WTC11 (cell line): Measurements from ENCODE around the gene ADIPOR2. TPM values are rescaled to one million over a fixed set of nuclear protein-coding genes. Genes with fewer than 3 reads are reported as not detected.

Source experiments
- ATAC-seq: fragments of 200-7000 bp; cut with Tn5 transposase; 2 replicates; pipeline ENCODE4 v1.10.0; 2021; ENCODE audit warnings: mild to moderate bottlenecking, moderate library complexity
- CTCF ChIA-PET: fragments of 300-600 bp; sonication (Branson Sonifier 250); formaldehyde crosslinking; loops from one replicate; lab custom pipeline; 2021; ENCODE audit warnings: antibody characterized with exemption; lab: Charles Lee
- POLR2A ChIA-PET: fragments of 350-600 bp; sonication (Branson Sonifier 250); formaldehyde crosslinking; loops from one replicate; lab custom pipeline; 2021; ENCODE audit warnings: antibody characterized with exemption; lab: Charles Lee
- DNase-seq: peaks from one replicate; pipeline ENCODE4 v3.0.0; 2021; ENCODE audit warnings: low spot score
- H3K27ac Mint-ChIP-seq: 2 replicates; pipeline ENCODE4 v1.8.0; 2021; ENCODE audit warnings: mixed read lengths
- H3K27me3 Mint-ChIP-seq: 2 replicates; pipeline ENCODE4 v1.8.0; 2021; ENCODE audit warnings: low read depth, mild to moderate bottlenecking, moderate library complexity, mixed read lengths
- H3K36me3 Mint-ChIP-seq: 2 replicates; pipeline ENCODE4 v1.8.0; 2021; ENCODE audit warnings: mixed read lengths
- H3K4me1 Mint-ChIP-seq: 2 replicates; pipeline ENCODE4 v1.8.0; 2022; ENCODE audit warnings: mixed read lengths
- H3K4me3 Mint-ChIP-seq: 2 replicates; pipeline ENCODE4 v1.8.0; 2021; ENCODE audit warnings: mild to moderate bottlenecking, moderate library complexity, mixed read lengths
- H3K9me3 Mint-ChIP-seq: 2 replicates; pipeline ENCODE4 v1.8.0; 2021; ENCODE audit warnings: mixed read lengths
- ATF1 ChIP-seq: sonication (generic); formaldehyde crosslinking; IDR thresholded peaks from 2 replicates; pipeline ENCODE4 v1.8.1; 2023; ENCODE audit warnings: mild to moderate bottlenecking, moderate library complexity, missing genetic modification reagents
- CBFB ChIP-seq: sonication (generic); formaldehyde crosslinking; IDR thresholded peaks from 2 replicates; pipeline ENCODE4 v1.8.1; 2022; ENCODE audit warnings: mild to moderate bottlenecking, low read depth, missing genetic modification reagents
- CREB1 ChIP-seq: sonication (generic); formaldehyde crosslinking; IDR thresholded peaks from 2 replicates; pipeline ENCODE4 v1.8.0; 2023; ENCODE audit warnings: mild to moderate bottlenecking, missing genetic modification reagents
- ELF4 ChIP-seq: sonication (generic); formaldehyde crosslinking; IDR thresholded peaks from 2 replicates; pipeline ENCODE4 v1.8.1; 2022; ENCODE audit warnings: low read depth, mild to moderate bottlenecking, moderate library complexity, missing genetic modification reagents
- ESRRA ChIP-seq: sonication (generic); formaldehyde crosslinking; IDR thresholded peaks from 2 replicates; pipeline ENCODE4 v1.8.1; 2022; ENCODE audit warnings: mild to moderate bottlenecking, missing genetic modification reagents, borderline replicate concordance
- FOXK1 ChIP-seq: sonication (generic); formaldehyde crosslinking; IDR thresholded peaks from 2 replicates; pipeline ENCODE4 v1.8.0; 2022; ENCODE audit warnings: mild to moderate bottlenecking, moderate library complexity, missing genetic modification reagents
- JAZF1 ChIP-seq: fragments of 250-450 bp; sonication (Bioruptor Pico); IDR thresholded peaks from 2 replicates; pipeline ENCODE4 v1.9.0; 2021; ENCODE audit warnings: moderate library complexity, mild to moderate bottlenecking, inconsistent platforms
- JUN ChIP-seq: sonication (generic); formaldehyde crosslinking; IDR thresholded peaks from 2 replicates; pipeline ENCODE4 v1.8.0; 2023; ENCODE audit warnings: mild to moderate bottlenecking, missing genetic modification reagents
- NFYB ChIP-seq: sonication (generic); formaldehyde crosslinking; conservative IDR thresholded peaks from 2 replicates; pipeline ENCODE4 v1.8.0; 2022; ENCODE audit warnings: low read depth, missing genetic modification reagents
- SOX15 ChIP-seq: fragments of 250-450 bp; sonication (Bioruptor Pico); IDR thresholded peaks from 2 replicates; pipeline ENCODE4 v1.9.0; 2021; ENCODE audit warnings: mild to moderate bottlenecking
- ZNF121 ChIP-seq: sonication (generic); formaldehyde crosslinking; IDR thresholded peaks from 2 replicates; pipeline ENCODE4 v1.8.0; 2023; ENCODE audit warnings: missing genetic modification reagents
- ZNF396 ChIP-seq: fragments of 250-450 bp; sonication (Bioruptor Pico); IDR thresholded peaks from 2 replicates; pipeline ENCODE4 v1.8.0; 2021; ENCODE audit warnings: mild to moderate bottlenecking, moderate library complexity, borderline replicate concordance
- ZNF416 ChIP-seq: fragments of 250-450 bp; sonication (Bioruptor Pico); IDR thresholded peaks from 2 replicates; pipeline ENCODE4 v1.9.0; 2021; ENCODE audit warnings: mild to moderate bottlenecking, inconsistent platforms
- ZNF423 ChIP-seq: fragments of 250-450 bp; sonication (Bioruptor Pico); IDR thresholded peaks from 2 replicates; pipeline ENCODE4 v2.1.2; 2022; ENCODE audit warnings: mild to moderate bottlenecking, moderate library complexity
- ZNF671 ChIP-seq: fragments of 250-450 bp; sonication (Bioruptor Pico); IDR thresholded peaks from 2 replicates; pipeline ENCODE4 v1.8.0; 2021; ENCODE audit warnings: mild to moderate bottlenecking
- total RNA-seq: library from RNA; stranded (reverse); gene quantifications from 3 replicates; pipeline ENCODE4 v1.2.3, GENCODE V29; 2021
- TF ChIP-seq, protein P1 (sequence below): sonication (generic); formaldehyde crosslinking; IDR thresholded peaks from 2 replicates; pipeline ENCODE4 v1.8.1; 2022; ENCODE audit warnings: missing genetic modification reagents, borderline replicate concordance
- TF ChIP-seq, protein P2 (sequence below): sonication (generic); formaldehyde crosslinking; IDR thresholded peaks from 2 replicates; pipeline ENCODE4 v1.8.1; 2022; ENCODE audit warnings: low read depth, missing genetic modification reagents, borderline replicate concordance
- TF ChIP-seq, protein P3 (sequence below): sonication (generic); formaldehyde crosslinking; IDR thresholded peaks from 2 replicates; pipeline ENCODE4 v1.8.0; 2022; ENCODE audit warnings: mild to moderate bottlenecking, missing genetic modification reagents
- TF ChIP-seq, protein P4 (sequence below): sonication (generic); formaldehyde crosslinking; IDR thresholded peaks from 2 replicates; pipeline ENCODE4 v1.8.0; 2022; ENCODE audit warnings: missing genetic modification reagents
- TF ChIP-seq, protein P5 (sequence below): fragments of 250-450 bp; sonication (Bioruptor Pico); conservative IDR thresholded peaks from 2 replicates; pipeline ENCODE4 v1.9.0; 2021; ENCODE audit warnings: mild to moderate bottlenecking
- TF ChIP-seq, protein P6 (sequence below): sonication (generic); formaldehyde crosslinking; IDR thresholded peaks from 2 replicates; pipeline ENCODE4 v1.8.1; 2022; ENCODE audit warnings: mild to moderate bottlenecking, moderate library complexity, missing genetic modification reagents

Gene ADIPOR2
- total RNA-seq, 1 experiment from 2014 or later = 38.4 TPM

DNA sequence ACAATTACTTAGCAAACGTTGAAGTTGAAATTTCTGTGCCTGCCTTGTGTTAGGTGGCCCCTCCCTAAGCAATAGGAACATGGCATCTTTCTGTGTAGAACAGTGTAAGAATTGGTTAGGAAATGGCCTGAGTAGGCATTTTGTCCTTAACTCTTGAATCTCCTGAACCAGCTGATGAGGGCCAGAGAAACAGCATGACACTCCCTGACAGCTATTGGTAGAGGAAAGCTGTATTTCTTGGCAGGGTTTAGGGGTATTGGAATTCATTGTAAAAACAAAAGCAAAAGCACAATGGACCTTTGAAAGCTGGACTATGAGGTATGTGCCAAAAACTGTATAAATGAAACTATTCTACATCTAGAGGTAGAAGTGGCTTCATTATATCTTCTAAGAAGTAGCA, 88.9 kb downstream of the ADIPOR2 start:
- POLR2A ChIA-PET = no interaction called here
- TF ChIP-seq ZNF416 (CRISPR knock-in tag) (no peak), SOX15 (CRISPR knock-in tag) (no peak), JAZF1 (CRISPR knock-in tag) (no peak)
- TF ChIP-seq, protein P1, sequence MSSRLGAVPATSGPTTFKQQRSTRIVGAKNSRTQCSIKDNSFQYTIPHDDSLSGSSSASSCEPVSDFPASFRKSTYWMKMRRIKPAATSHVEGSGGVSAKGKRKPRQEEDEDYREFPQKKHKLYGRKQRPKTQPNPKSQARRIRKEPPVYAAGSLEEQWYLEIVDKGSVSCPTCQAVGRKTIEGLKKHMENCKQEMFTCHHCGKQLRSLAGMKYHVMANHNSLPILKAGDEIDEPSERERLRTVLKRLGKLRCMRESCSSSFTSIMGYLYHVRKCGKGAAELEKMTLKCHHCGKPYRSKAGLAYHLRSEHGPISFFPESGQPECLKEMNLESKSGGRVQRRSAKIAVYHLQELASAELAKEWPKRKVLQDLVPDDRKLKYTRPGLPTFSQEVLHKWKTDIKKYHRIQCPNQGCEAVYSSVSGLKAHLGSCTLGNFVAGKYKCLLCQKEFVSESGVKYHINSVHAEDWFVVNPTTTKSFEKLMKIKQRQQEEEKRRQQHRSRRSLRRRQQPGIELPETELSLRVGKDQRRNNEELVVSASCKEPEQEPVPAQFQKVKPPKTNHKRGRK = no peak
- TF ChIP-seq, protein P2, sequence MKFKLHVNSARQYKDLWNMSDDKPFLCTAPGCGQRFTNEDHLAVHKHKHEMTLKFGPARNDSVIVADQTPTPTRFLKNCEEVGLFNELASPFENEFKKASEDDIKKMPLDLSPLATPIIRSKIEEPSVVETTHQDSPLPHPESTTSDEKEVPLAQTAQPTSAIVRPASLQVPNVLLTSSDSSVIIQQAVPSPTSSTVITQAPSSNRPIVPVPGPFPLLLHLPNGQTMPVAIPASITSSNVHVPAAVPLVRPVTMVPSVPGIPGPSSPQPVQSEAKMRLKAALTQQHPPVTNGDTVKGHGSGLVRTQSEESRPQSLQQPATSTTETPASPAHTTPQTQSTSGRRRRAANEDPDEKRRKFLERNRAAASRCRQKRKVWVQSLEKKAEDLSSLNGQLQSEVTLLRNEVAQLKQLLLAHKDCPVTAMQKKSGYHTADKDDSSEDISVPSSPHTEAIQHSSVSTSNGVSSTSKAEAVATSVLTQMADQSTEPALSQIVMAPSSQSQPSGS (CRISPR knock-in tag) = no peak
- TF ChIP-seq, protein P3, sequence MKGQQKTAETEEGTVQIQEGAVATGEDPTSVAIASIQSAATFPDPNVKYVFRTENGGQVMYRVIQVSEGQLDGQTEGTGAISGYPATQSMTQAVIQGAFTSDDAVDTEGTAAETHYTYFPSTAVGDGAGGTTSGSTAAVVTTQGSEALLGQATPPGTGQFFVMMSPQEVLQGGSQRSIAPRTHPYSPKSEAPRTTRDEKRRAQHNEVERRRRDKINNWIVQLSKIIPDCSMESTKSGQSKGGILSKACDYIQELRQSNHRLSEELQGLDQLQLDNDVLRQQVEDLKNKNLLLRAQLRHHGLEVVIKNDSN (CRISPR knock-in tag) = no peak
- peaks cover 6% of the 10 kb centered on the region for H3K36me3 Mint-ChIP-seq

DNA sequence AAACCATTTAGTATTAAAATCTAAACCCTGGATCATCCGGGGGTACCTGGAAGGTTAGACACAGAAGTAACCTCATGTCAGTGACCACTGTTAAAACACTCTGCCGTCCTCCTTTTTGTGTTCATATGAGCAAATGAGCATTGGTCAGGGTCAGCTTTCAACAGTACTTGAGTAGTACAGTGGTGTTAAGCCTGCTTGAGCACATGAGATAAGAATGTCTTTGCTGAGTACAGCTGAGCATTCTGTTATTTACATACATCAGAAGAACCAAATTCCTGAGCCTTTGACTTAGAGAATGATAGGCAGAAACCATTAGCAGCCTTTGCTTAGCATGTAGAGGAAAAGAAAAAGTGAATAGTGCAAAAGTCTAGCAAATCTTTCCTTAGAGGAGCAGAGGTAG, 90.9 kb downstream of the ADIPOR2 start:
- ChIA-PET POLR2A (interaction anchor here (0.5 kb wide), 1 partner anchor 452 kb away, joined by 3 read pairs; no protein-coding TSS in a partner anchor), CTCF (interaction anchor here (0.6 to 1.7 kb wide), 4 partner anchors 9 to 158 kb away, joined by 3 to 10 read pairs (median 3); no protein-coding TSS in a partner anchor)
- no peak overlapping the region for H3K4me3 Mint-ChIP-seq
- H3K9me3 Mint-ChIP-seq = no peaks in the 10 kb centered on the region
- no peak for DNase-seq
- no peaks in the 10 kb centered on the region for H3K27me3 Mint-ChIP-seq
- no peak overlapping the region for H3K27ac Mint-ChIP-seq
- peaks cover 17% of the 10 kb centered on the region for H3K36me3 Mint-ChIP-seq
- no peak; the same call in 1 of the 2 replicates for ATAC-seq
- TF ChIP-seq JAZF1 (CRISPR knock-in tag) (no peak), ATF1 (CRISPR knock-in tag) (no peak), ELF4 (no peak), ZNF671 (no peak), CREB1 (CRISPR knock-in tag) (no peak), FOXK1 (no peak), ZNF396 (CRISPR knock-in tag) (no peak), ESRRA (CRISPR knock-in tag) (no peak), ZNF423 (CRISPR knock-in tag) (no peak), JUN (CRISPR knock-in tag) (no peak)
- TF ChIP-seq, protein P4, sequence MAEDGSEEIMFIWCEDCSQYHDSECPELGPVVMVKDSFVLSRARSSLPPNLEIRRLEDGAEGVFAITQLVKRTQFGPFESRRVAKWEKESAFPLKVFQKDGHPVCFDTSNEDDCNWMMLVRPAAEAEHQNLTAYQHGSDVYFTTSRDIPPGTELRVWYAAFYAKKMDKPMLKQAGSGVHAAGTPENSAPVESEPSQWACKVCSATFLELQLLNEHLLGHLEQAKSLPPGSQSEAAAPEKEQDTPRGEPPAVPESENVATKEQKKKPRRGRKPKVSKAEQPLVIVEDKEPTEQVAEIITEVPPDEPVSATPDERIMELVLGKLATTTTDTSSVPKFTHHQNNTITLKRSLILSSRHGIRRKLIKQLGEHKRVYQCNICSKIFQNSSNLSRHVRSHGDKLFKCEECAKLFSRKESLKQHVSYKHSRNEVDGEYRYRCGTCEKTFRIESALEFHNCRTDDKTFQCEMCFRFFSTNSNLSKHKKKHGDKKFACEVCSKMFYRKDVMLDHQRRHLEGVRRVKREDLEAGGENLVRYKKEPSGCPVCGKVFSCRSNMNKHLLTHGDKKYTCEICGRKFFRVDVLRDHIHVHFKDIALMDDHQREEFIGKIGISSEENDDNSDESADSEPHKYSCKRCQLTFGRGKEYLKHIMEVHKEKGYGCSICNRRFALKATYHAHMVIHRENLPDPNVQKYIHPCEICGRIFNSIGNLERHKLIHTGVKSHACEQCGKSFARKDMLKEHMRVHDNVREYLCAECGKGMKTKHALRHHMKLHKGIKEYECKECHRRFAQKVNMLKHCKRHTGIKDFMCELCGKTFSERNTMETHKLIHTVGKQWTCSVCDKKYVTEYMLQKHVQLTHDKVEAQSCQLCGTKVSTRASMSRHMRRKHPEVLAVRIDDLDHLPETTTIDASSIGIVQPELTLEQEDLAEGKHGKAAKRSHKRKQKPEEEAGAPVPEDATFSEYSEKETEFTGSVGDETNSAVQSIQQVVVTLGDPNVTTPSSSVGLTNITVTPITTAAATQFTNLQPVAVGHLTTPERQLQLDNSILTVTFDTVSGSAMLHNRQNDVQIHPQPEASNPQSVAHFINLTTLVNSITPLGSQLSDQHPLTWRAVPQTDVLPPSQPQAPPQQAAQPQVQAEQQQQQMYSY (CRISPR knock-in tag) = no peak
- H3K4me1 Mint-ChIP-seq = 0 out of 2 replicates have a peak, but pooled peaks cover 2% of the 10 kb centered on the region

More for the DNA sequence above, 88.9 kb downstream of the ADIPOR2 start:
- no peak overlapping the region for H3K27ac Mint-ChIP-seq
- no peaks in the 10 kb centered on the region for H3K27me3 Mint-ChIP-seq
- H3K9me3 Mint-ChIP-seq = no peaks in the 10 kb centered on the region
- peaks cover 18% of the 10 kb centered on the region for H3K4me1 Mint-ChIP-seq
- H3K4me3 Mint-ChIP-seq = no peak overlapping the region
- DNase-seq (no peak), ATAC-seq (no peak)
- CTCF ChIA-PET = no interaction called here

DNA sequence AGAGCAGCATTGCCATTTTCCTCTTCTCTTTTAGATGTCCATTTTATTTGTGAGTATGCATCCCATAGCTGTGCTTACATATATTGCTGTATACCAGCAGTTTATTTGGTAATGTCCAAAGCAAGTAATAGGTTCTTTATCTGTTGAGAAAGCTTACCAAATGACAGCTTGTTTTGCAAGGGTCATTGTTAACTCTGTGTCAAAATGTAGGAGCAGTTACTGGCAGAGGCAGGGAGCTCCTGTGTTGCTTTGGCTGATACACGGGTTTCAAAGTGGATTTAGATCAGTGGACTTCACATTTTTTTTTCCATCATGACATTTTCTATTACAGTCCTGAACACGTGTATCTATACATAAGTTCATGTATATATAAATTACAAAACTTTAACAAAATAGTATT, 91.3 kb downstream of the ADIPOR2 start:
- H3K36me3 Mint-ChIP-seq = peaks cover 19% of the 10 kb centered on the region
- H3K4me1 Mint-ChIP-seq = 0 out of 2 replicates have a peak, but pooled peaks cover 2% of the 10 kb centered on the region
- DNase-seq = no peak
- POLR2A ChIA-PET = interaction anchor here (0.5 kb wide), 1 partner anchor 451 kb away, joined by 3 read pairs; no protein-coding TSS in a partner anchor
- no peak overlapping the region for H3K4me3 Mint-ChIP-seq
- no peak for ATAC-seq
- H3K9me3 Mint-ChIP-seq = no peaks in the 10 kb centered on the region
- no peak overlapping the region for H3K27ac Mint-ChIP-seq
- CTCF ChIA-PET = interaction anchor here (1.0 to 1.7 kb wide), 3 partner anchors 9 to 158 kb away, joined by 3 to 10 read pairs (median 3); no protein-coding TSS in a partner anchor
- H3K27me3 Mint-ChIP-seq = no peaks in the 10 kb centered on the region
- TF ChIP-seq NFYB (CRISPR knock-in tag) (no peak), CBFB (no peak), ZNF121 (no peak)
- TF ChIP-seq, protein P5, sequence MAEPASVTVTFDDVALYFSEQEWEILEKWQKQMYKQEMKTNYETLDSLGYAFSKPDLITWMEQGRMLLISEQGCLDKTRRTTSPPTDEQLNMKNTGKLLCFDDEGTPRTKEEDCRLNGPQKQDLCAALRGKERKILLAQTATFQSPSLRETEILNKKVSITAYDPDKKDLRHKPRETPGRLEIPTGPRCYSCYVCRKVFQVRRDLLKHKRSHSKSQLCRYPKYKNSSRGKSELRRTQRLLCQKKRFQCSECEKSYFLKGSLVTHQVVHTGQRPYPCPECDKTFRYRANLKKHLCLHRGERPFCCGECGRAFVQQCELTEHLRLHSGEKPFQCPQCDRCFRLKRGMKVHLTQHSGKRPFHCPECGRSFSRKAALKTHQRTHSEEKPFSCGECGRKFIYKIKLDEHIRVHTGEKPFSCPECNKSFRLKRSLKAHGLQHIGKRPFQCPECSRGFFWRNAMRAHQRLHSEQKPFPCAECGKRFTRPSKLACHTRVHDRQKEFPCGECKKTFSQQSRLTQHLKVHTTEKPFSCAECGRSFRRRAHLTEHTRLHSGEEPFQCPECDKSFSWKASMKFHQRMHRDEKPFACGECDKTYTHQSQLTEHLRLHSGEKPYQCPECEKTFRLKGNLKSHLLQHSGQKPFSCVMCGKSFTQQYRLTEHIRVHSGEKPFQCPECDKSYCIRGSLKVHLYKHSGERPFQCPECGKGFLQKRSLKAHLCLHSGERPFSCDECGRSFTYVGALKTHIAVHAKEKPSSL (CRISPR knock-in tag) = no peak
- TF ChIP-seq, protein P6, sequence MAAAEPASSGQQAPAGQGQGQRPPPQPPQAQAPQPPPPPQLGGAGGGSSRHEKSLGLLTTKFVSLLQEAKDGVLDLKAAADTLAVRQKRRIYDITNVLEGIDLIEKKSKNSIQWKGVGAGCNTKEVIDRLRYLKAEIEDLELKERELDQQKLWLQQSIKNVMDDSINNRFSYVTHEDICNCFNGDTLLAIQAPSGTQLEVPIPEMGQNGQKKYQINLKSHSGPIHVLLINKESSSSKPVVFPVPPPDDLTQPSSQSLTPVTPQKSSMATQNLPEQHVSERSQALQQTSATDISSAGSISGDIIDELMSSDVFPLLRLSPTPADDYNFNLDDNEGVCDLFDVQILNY (CRISPR knock-in tag) = no peak
